ENCODE data around the gene FBXL13.

The FBXL13 gene

GRCh38 chr7:102869195-102869594 is 205.4 kb downstream of the FBXL13 start:
- CTCF ChIA-PET: interaction anchor here (0.6 kb wide), 1 partner anchor 9 kb away, joined by 3 read pairs; no protein-coding TSS in a partner anchor
- no peak for DNase-seq

DNA sequence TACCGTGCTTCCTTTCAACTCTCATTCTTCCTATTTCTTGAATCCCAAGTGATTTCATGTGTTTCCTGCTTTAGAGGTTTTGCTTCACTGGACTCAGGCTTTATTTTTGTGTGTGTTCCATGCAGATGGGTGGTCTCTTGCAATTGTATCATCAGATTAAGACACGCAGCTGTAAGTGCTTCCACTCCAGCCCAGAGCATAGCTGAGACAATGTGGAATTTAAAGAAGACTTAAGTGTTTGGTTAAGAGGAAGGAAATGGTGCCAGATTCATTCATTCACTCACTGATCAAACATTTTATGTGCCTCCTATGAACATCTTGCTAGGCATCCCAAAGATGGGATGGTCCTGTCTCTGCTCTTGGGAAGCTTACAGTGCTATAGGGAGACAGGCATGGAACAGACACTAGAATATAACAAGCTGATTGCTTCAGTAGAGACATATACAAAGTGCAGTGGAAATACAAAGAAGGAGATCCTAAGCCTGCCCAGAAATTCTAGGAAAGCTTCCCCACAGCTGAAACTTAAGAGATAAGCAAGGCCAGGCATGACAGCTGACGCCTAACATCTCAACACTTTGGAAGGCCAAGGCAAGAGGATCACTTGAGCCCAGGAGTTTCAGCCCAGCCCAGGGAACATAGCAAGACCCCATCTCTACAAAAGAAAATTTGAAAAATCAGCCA is 207.9 kb downstream of the FBXL13 start:
- 100% methylated on average over 2 of the region's 3 CpGs for WGBS (ENCODE audit: insufficient coverage)
- Histone ChIP-seq H3K4me1 (ENCODE audit: control extremely low read depth in 1 of 4, control insufficient read depth in 4 of 4, insufficient read depth in 4 of 4, low read length in 3 of 4) (no peaks in the 10 kb centered on the region), H3K9me3 (ENCODE audit: control extremely low read depth in 1 of 5, control insufficient read depth in 4 of 5, insufficient read depth in 2 of 5, low read depth in 1 of 5, low read length in 4 of 5) (no peaks in the 10 kb centered on the region), H3K36me3 (ENCODE audit: control insufficient read depth in 4 of 4, insufficient read depth in 4 of 4, low read length in 3 of 4) (no peaks in the 10 kb centered on the region), H3K27ac (ENCODE audit: insufficient read depth in 1 of 2, low read depth in 1 of 2, low read length in 2 of 2, poor library complexity in 1 of 2, severe bottlenecking in 2 of 2) (no peak overlapping the region), H3K4me3 (ENCODE audit: control insufficient read depth in 1 of 7, extremely low read depth in 1 of 7, insufficient read depth in 4 of 7, low read depth in 2 of 7, low read length in 6 of 7) (no peak overlapping the region), H3K27me3 (replicated peaks in 2 of 5; ENCODE audit: control insufficient read depth in 4 of 5, insufficient read depth in 5 of 5, low read length in 4 of 5) (no peaks in the 10 kb centered on the region)
- no peak for DNase-seq
- POLR2A ChIA-PET: no interaction called here
- CTCF ChIA-PET: no interaction called here

More at GRCh38 chr7:102869195-102869594, 205.4 kb downstream of the FBXL13 start:
- Histone ChIP-seq H3K9me3 (ENCODE audit: control extremely low read depth in 1 of 5, control insufficient read depth in 4 of 5, insufficient read depth in 2 of 5, low read depth in 1 of 5, low read length in 4 of 5) (no peaks in the 10 kb centered on the region), H3K27me3 (replicated peaks in 2 of 5; ENCODE audit: control insufficient read depth in 4 of 5, insufficient read depth in 5 of 5, low read length in 4 of 5) (no peaks in the 10 kb centered on the region), H3K4me3 (ENCODE audit: control insufficient read depth in 1 of 7, extremely low read depth in 1 of 7, insufficient read depth in 4 of 7, low read depth in 2 of 7, low read length in 6 of 7) (no peak overlapping the region), H3K27ac (ENCODE audit: insufficient read depth in 1 of 2, low read depth in 1 of 2, low read length in 2 of 2, poor library complexity in 1 of 2, severe bottlenecking in 2 of 2) (no peak overlapping the region), H3K4me1 (ENCODE audit: control extremely low read depth in 1 of 4, control insufficient read depth in 4 of 4, insufficient read depth in 4 of 4, low read length in 3 of 4) (peaks cover 5 to 11% (median 8%) of the 10 kb centered on the region in 4 experiments), H3K36me3 (ENCODE audit: control insufficient read depth in 4 of 4, insufficient read depth in 4 of 4, low read length in 3 of 4) (no peaks in the 10 kb centered on the region)
- WGBS (ENCODE audit: insufficient coverage): 96% methylated on average over 3 of the region's 5 CpGs
- POLR2A ChIA-PET: no interaction called here

GRCh38 chr7:102864958-102865357 is 209.6 kb downstream of the FBXL13 start:
- Histone ChIP-seq H3K27me3 (replicated peaks in 2 of 5; ENCODE audit: control insufficient read depth in 4 of 5, insufficient read depth in 5 of 5, low read length in 4 of 5) (no peaks in the 10 kb centered on the region), H3K9me3 (ENCODE audit: control extremely low read depth in 1 of 5, control insufficient read depth in 4 of 5, insufficient read depth in 2 of 5, low read depth in 1 of 5, low read length in 4 of 5) (no peaks in the 10 kb centered on the region), H3K4me3 (ENCODE audit: control insufficient read depth in 1 of 7, extremely low read depth in 1 of 7, insufficient read depth in 4 of 7, low read depth in 2 of 7, low read length in 6 of 7) (no peak overlapping the region), H3K4me1 (ENCODE audit: control extremely low read depth in 1 of 4, control insufficient read depth in 4 of 4, insufficient read depth in 4 of 4, low read length in 3 of 4) (no peaks in the 10 kb centered on the region), H3K27ac (ENCODE audit: insufficient read depth in 1 of 2, low read depth in 1 of 2, low read length in 2 of 2, poor library complexity in 1 of 2, severe bottlenecking in 2 of 2) (no peak overlapping the region), H3K36me3 (ENCODE audit: control insufficient read depth in 4 of 4, insufficient read depth in 4 of 4, low read length in 3 of 4) (no peaks in the 10 kb centered on the region)
- no peak for DNase-seq
- ChIA-PET CTCF (no interaction called here), POLR2A (no interaction called here)
- WGBS (ENCODE audit: insufficient coverage): no CpG with 5 or more reads among the region's 2 CpGs

- no peaks in the 10 kb centered on the region for H3K36me3 ChIP-seq (ENCODE audit: control insufficient read depth in 4 of 4, insufficient read depth in 4 of 4, low read length in 3 of 4)
- ChIA-PET CTCF (no interaction called here), POLR2A (no interaction called here)
- H3K4me3 ChIP-seq (ENCODE audit: control insufficient read depth in 1 of 7, extremely low read depth in 1 of 7, insufficient read depth in 4 of 7, low read depth in 2 of 7, low read length in 6 of 7): no peak overlapping the region
- H3K27ac ChIP-seq (ENCODE audit: insufficient read depth in 1 of 2, low read depth in 1 of 2, low read length in 2 of 2, poor library complexity in 1 of 2, severe bottlenecking in 2 of 2): no peak overlapping the region
- no peak for DNase-seq
- no peaks in the 10 kb centered on the region for H3K9me3 ChIP-seq (ENCODE audit: control extremely low read depth in 1 of 5, control insufficient read depth in 4 of 5, insufficient read depth in 2 of 5, low read depth in 1 of 5, low read length in 4 of 5)
- no peaks in the 10 kb centered on the region for H3K27me3 ChIP-seq (replicated peaks in 2 of 5; ENCODE audit: control insufficient read depth in 4 of 5, insufficient read depth in 5 of 5, low read length in 4 of 5)
- 100% methylated on average over 1 of the region's 3 CpGs for WGBS (ENCODE audit: insufficient coverage)
- H3K4me1 ChIP-seq (ENCODE audit: control extremely low read depth in 1 of 4, control insufficient read depth in 4 of 4, insufficient read depth in 4 of 4, low read length in 3 of 4): no peaks in the 10 kb centered on the region
Measured at GRCh38 chr7:102860351-102860811, 214.2 kb downstream of the FBXL13 start.

- Histone ChIP-seq H3K27me3 (replicated peaks in 2 of 5; ENCODE audit: control insufficient read depth in 4 of 5, insufficient read depth in 5 of 5, low read length in 4 of 5) (no peaks in the 10 kb centered on the region), H3K36me3 (ENCODE audit: control insufficient read depth in 4 of 4, insufficient read depth in 4 of 4, low read length in 3 of 4) (no peaks in the 10 kb centered on the region), H3K4me1 (ENCODE audit: control extremely low read depth in 1 of 4, control insufficient read depth in 4 of 4, insufficient read depth in 4 of 4, low read length in 3 of 4) (no peaks in the 10 kb centered on the region), H3K4me3 (ENCODE audit: control insufficient read depth in 1 of 7, extremely low read depth in 1 of 7, insufficient read depth in 4 of 7, low read depth in 2 of 7, low read length in 6 of 7) (no peak overlapping the region), H3K27ac (ENCODE audit: insufficient read depth in 1 of 2, low read depth in 1 of 2, low read length in 2 of 2, poor library complexity in 1 of 2, severe bottlenecking in 2 of 2) (no peak overlapping the region), H3K9me3 (ENCODE audit: control extremely low read depth in 1 of 5, control insufficient read depth in 4 of 5, insufficient read depth in 2 of 5, low read depth in 1 of 5, low read length in 4 of 5) (no peaks in the 10 kb centered on the region)
- DNase-seq: no peak
- WGBS (ENCODE audit: insufficient coverage): 100% methylated on average over 2 of the region's 3 CpGs
- CTCF ChIA-PET: no interaction called here
- POLR2A ChIA-PET: no interaction called here
Measured at GRCh38 chr7:102859799-102860125, 214.8 kb downstream of the FBXL13 start.

GRCh38 chr7:102859084-102859798 is 215.4 kb downstream of the FBXL13 start:
- Histone ChIP-seq H3K4me1 (ENCODE audit: control extremely low read depth in 1 of 4, control insufficient read depth in 4 of 4, insufficient read depth in 4 of 4, low read length in 3 of 4) (no peaks in the 10 kb centered on the region), H3K27me3 (replicated peaks in 2 of 5; ENCODE audit: control insufficient read depth in 4 of 5, insufficient read depth in 5 of 5, low read length in 4 of 5) (no peaks in the 10 kb centered on the region), H3K9me3 (ENCODE audit: control extremely low read depth in 1 of 5, control insufficient read depth in 4 of 5, insufficient read depth in 2 of 5, low read depth in 1 of 5, low read length in 4 of 5) (no peaks in the 10 kb centered on the region), H3K4me3 (ENCODE audit: control insufficient read depth in 1 of 7, extremely low read depth in 1 of 7, insufficient read depth in 4 of 7, low read depth in 2 of 7, low read length in 6 of 7) (no peak overlapping the region), H3K36me3 (ENCODE audit: control insufficient read depth in 4 of 4, insufficient read depth in 4 of 4, low read length in 3 of 4) (no peaks in the 10 kb centered on the region), H3K27ac (ENCODE audit: insufficient read depth in 1 of 2, low read depth in 1 of 2, low read length in 2 of 2, poor library complexity in 1 of 2, severe bottlenecking in 2 of 2) (no peak overlapping the region)
- DNase-seq: no peak
- CTCF ChIA-PET: no interaction called here
- WGBS (ENCODE audit: insufficient coverage): 100% methylated on average over 3 of the region's 4 CpGs
- POLR2A ChIA-PET: no interaction called here

DNA sequence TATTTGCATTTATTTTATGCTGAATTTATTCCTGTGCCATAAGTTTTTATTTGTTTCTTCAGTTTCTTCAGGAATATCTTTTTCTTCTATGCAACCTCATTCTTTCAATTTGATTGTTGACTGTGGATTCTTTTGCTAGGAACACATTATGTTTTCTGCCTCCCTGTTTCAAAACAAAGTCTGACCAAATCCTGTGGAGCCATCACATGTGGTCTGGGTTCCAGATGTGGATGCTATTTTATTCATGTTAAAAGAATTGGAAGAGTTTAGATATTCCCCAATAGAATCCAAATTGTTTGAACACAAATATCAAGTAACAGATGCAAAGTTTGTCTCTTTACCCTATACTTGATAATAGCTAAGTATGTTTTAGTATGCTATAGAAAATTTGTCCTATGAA is 218.6 kb downstream of the FBXL13 start:
- H3K4me1 ChIP-seq (ENCODE audit: control extremely low read depth in 1 of 4, control insufficient read depth in 4 of 4, insufficient read depth in 4 of 4, low read length in 3 of 4): no peaks in the 10 kb centered on the region
- H3K9me3 ChIP-seq (ENCODE audit: control extremely low read depth in 1 of 5, control insufficient read depth in 4 of 5, insufficient read depth in 2 of 5, low read depth in 1 of 5, low read length in 4 of 5): peaks cover 0 to 5% (median 0%) of the 10 kb centered on the region in 5 experiments
- H3K36me3 ChIP-seq (ENCODE audit: control insufficient read depth in 4 of 4, insufficient read depth in 4 of 4, low read length in 3 of 4): no peaks in the 10 kb centered on the region
- no peaks in the 10 kb centered on the region for H3K27me3 ChIP-seq (replicated peaks in 2 of 5; ENCODE audit: control insufficient read depth in 4 of 5, insufficient read depth in 5 of 5, low read length in 4 of 5)
- ChIA-PET POLR2A (no interaction called here), CTCF (no interaction called here)
- no peak overlapping the region for H3K27ac ChIP-seq (ENCODE audit: insufficient read depth in 1 of 2, low read depth in 1 of 2, low read length in 2 of 2, poor library complexity in 1 of 2, severe bottlenecking in 2 of 2)
- DNase-seq: no peak
- no peak overlapping the region for H3K4me3 ChIP-seq (ENCODE audit: control insufficient read depth in 1 of 7, extremely low read depth in 1 of 7, insufficient read depth in 4 of 7, low read depth in 2 of 7, low read length in 6 of 7)

Data from common myeloid progenitor, CD34-positive (primary cell).